Tibial artery (tissue), 4 donors: Measurements from ENCODE around the gene PDILT.
"Not testable (repeated sequence)": the region's sequence is repeated elsewhere in the genome, so short reads cannot be mapped to it uniquely, and the experiment has no call there.

Experiments used
- DNase-seq, 2 donors: peaks; one replicate each; pipeline ENCODE4 v3.0.0-alpha.2; 2019
- H3K27ac ChIP-seq, 2 donors: fragments of 200-600 bp; sonication (generic) in 1 of 2; 1 replicate in 1 of 2; 2 replicates in 1 of 2; pipeline ENCODE4 v1.5.1; 2018 to 2019; ENCODE audit warnings: mild to moderate bottlenecking in 1 of 2
- H3K27me3 ChIP-seq, 2 donors: fragments of 200-600 bp; sonication (generic) in 1 of 2; one replicate each; pipeline versions ENCODE4 v1.5.1 to v1.6.0; 2016 to 2019
- H3K36me3 ChIP-seq, 3 donors: fragments of 200-600 bp; sonication (generic) in 2 of 3; one replicate each; pipeline ENCODE4 v1.5.1; 2016 to 2019; ENCODE audit warnings: mild to moderate bottlenecking in 2 of 3
- H3K4me1 ChIP-seq, 4 donors: fragments of 200-600 bp; sonication (generic) in 2 of 4; 1 replicate in 3 of 4; 2 replicates in 1 of 4; pipeline ENCODE4 v1.5.1; 2016 to 2019
- H3K4me3 ChIP-seq, 2 donors: fragments of 200-600 bp; sonication (generic) in 1 of 2; 1 replicate in 1 of 2; 2 replicates in 1 of 2; pipeline ENCODE4 v1.5.1; 2018 to 2019; ENCODE audit warnings: mild to moderate bottlenecking in 2 of 2
- H3K9me3 ChIP-seq, 3 donors: fragments of 200-600 bp; sonication (generic) in 1 of 3; one replicate each; pipeline ENCODE4 v1.5.1; 2016 to 2019
- CTCF ChIP-seq, 2 experiments: fragments of 200-600 bp in 1 of 2; fragments of 450-650 bp in 1 of 2; IDR thresholded peaks; one replicate each; pipeline ENCODE4 v1.5.1; 2017 to 2019; ENCODE audit warnings: antibody characterized with exemption in 2 of 2, mild to moderate bottlenecking in 1 of 2, moderate library complexity in 1 of 2
- intact Hi-C: fragments of 100-400 bp; cut with DNase I; formaldehyde crosslinking; loops from one replicate; pipeline ENCODE4 v1.15.0; 2023; ENCODE audit warnings: low total_unique reads

Gene PDILT

GRCh38 chr16:20404637-20405036, at the start of gene PDILT:
PDILT (minus strand) TSS chr16:20404737; CDS start chr16:20399300, 5,437 bp downstream.
- H3K4me1 ChIP-seq = peaks cover 0 to 5% (median 0%) of the 10 kb centered on the region in 4 donors
- H3K9me3 ChIP-seq = no peaks in the 10 kb centered on the region
- no peaks in the 10 kb centered on the region for H3K36me3 ChIP-seq
- H3K27ac ChIP-seq = no peak within 1 kb of the TSS
- no peak for TF ChIP-seq CTCF (IDR thresholded peaks at IDR 0.05)
- no peak within 1 kb of the TSS for H3K4me3 ChIP-seq
- H3K27me3 ChIP-seq = no peaks in the 10 kb centered on the region
- intact Hi-C loops = no loop called here
- DNase-seq = no peak

GRCh38 chr16:20453633-20454032, 49.1 kb upstream of the PDILT start:
- H3K4me1 ChIP-seq, H3K36me3 ChIP-seq, H3K4me3 ChIP-seq, DNase-seq, intact Hi-C loops, H3K9me3 ChIP-seq, H3K27ac ChIP-seq, H3K27me3 ChIP-seq: not testable (repeated sequence)

- H3K36me3 ChIP-seq, H3K27me3 ChIP-seq, H3K9me3 ChIP-seq, H3K4me1 ChIP-seq, H3K4me3 ChIP-seq, intact Hi-C loops, DNase-seq, H3K27ac ChIP-seq: not testable (repeated sequence)
These were observed 46.8 kb upstream of the PDILT start, which contains the start of gene ACSM2A for GRCh38 chr16:20451364-20451763. ACSM2A (plus strand) TSS chr16:20451521; CDS start chr16:20460115, 8,594 bp downstream.

- H3K4me1 ChIP-seq, intact Hi-C loops, H3K9me3 ChIP-seq, H3K36me3 ChIP-seq, H3K4me3 ChIP-seq, H3K27me3 ChIP-seq, H3K27ac ChIP-seq, DNase-seq: not testable (repeated sequence)
These were observed 42.3 kb upstream of the PDILT start for GRCh38 chr16:20446652-20447393.

GRCh38 chr16:20441859-20442258, 37.3 kb upstream of the PDILT start:
- DNase-seq, H3K36me3 ChIP-seq, H3K9me3 ChIP-seq, H3K4me3 ChIP-seq, H3K27me3 ChIP-seq, intact Hi-C loops: not testable (repeated sequence)
- peak overlapping the region; percentile 84 to 86 for H3K27ac ChIP-seq
- H3K4me1 ChIP-seq = peaks cover 0 to 39% (median 2%) of the 10 kb centered on the region in 4 donors

- DNase-seq = no peak
- Histone ChIP-seq H3K27me3 (no peaks in the 10 kb centered on the region), H3K4me3 (no peak overlapping the region), H3K9me3 (no peaks in the 10 kb centered on the region), H3K36me3 (no peaks in the 10 kb centered on the region), H3K27ac (peak overlapping the region; percentile 84 to 86), H3K4me1 (peaks cover 0 to 42% (median 2%) of the 10 kb centered on the region in 4 donors)
- no peak for TF ChIP-seq CTCF (IDR thresholded peaks at IDR 0.05)
- intact Hi-C loops = no loop called here
These were observed 36.7 kb upstream of the PDILT start for GRCh38 chr16:20441191-20441590.

- H3K4me3 ChIP-seq, H3K36me3 ChIP-seq, intact Hi-C loops, DNase-seq, H3K27me3 ChIP-seq, H3K9me3 ChIP-seq: not testable (repeated sequence)
- Histone ChIP-seq H3K4me1 (peaks cover 0 to 42% (median 2%) of the 10 kb centered on the region in 4 donors), H3K27ac (peak overlapping the region; percentile 84 to 86)
These were observed 36.2 kb upstream of the PDILT start for GRCh38 chr16:20440731-20441130.

- intact Hi-C loops, H3K36me3 ChIP-seq, H3K27me3 ChIP-seq, H3K4me3 ChIP-seq, H3K9me3 ChIP-seq: not testable (repeated sequence)
- peak; percentile 68 to 85 for DNase-seq
- Histone ChIP-seq H3K27ac (peak overlapping the region; percentile 68 to 74), H3K4me1 (peaks cover 0 to 42% (median 2%) of the 10 kb centered on the region in 4 donors)
These were observed 35.3 kb upstream of the PDILT start for GRCh38 chr16:20439820-20440231.

- intact Hi-C loops, H3K9me3 ChIP-seq, H3K4me3 ChIP-seq, H3K27me3 ChIP-seq, H3K36me3 ChIP-seq, DNase-seq: not testable (repeated sequence)
- Histone ChIP-seq H3K4me1 (peaks cover 0 to 42% (median 2%) of the 10 kb centered on the region in 4 donors), H3K27ac (peak overlapping the region; percentile 73 to 74)
These were observed 34.4 kb upstream of the PDILT start for GRCh38 chr16:20438950-20439349.
